GM12801 (cell line): ENCODE results near the gene STOX2.

Experiments used
- TF ChIP-seq, protein P1 (sequence below): IDR thresholded peaks from one replicate; pipeline ENCODE4 v1.5.1; 2011; ENCODE audit warnings: control low read depth; ENCODE audit not compliant: insufficient read length; ENCODE audit errors: extremely low read depth

The STOX2 gene

DNA sequence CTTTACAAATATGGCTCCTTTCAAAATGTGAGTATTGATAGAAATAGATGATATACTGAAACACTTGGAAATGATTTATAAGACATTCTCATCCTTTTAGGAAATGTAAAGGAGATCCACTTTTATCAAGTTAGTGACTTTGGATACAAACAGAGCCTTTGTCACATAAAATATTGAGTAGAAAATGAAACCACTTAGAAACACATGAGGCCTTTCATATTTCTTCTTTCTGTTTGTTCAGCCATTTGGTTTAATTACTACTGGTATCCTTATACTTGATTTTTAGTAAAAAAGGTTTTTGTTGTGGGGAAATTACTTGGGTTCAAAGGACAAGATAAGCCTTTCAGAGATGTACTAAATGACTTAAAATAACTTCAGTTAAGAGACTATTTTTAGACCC, 4.1 kb downstream of the STOX2 start:
- TF ChIP-seq, protein P1, sequence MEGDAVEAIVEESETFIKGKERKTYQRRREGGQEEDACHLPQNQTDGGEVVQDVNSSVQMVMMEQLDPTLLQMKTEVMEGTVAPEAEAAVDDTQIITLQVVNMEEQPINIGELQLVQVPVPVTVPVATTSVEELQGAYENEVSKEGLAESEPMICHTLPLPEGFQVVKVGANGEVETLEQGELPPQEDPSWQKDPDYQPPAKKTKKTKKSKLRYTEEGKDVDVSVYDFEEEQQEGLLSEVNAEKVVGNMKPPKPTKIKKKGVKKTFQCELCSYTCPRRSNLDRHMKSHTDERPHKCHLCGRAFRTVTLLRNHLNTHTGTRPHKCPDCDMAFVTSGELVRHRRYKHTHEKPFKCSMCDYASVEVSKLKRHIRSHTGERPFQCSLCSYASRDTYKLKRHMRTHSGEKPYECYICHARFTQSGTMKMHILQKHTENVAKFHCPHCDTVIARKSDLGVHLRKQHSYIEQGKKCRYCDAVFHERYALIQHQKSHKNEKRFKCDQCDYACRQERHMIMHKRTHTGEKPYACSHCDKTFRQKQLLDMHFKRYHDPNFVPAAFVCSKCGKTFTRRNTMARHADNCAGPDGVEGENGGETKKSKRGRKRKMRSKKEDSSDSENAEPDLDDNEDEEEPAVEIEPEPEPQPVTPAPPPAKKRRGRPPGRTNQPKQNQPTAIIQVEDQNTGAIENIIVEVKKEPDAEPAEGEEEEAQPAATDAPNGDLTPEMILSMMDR = no peak

DNA sequence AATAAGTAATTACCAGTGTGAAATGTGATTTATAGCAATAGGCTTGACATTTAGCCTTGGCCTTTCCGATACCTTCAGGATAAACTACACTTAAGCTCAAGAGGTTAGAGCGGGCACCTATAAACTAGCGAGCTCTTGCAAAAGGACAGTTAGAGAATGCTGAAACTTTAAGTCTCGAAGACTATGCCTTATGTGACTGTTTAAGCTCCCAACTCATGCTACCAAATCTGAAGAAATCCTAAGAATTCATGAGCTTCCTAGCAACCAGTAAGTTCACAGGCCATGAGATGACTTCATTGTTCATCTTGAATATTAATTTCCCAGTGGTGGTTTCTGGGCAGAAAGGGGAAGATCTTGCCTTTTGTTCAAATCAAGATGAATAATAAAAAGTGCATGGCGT, 4.7 kb downstream of the STOX2 start:
- TF ChIP-seq, protein P1 = no peak

DNA sequence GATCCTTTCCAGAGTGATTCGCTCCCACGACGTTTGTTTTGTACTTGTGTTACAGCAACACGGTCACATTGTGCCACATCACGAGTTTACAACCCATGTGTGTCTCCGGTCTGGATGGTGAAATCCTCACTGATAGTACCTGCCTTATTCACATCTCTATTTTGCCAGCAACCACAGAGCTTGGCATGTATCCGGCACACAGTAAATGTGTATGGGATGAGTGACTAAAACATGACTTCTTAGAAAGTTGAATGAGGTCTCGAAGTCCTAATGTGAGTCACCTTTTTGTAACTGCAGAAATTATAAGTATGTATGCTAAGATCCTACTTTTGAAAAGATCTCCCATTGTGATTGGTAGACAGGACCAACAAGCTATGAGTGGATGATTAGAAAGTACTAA, 7.5 kb downstream of the STOX2 start:
- TF ChIP-seq, protein P1 = no peak

DNA sequence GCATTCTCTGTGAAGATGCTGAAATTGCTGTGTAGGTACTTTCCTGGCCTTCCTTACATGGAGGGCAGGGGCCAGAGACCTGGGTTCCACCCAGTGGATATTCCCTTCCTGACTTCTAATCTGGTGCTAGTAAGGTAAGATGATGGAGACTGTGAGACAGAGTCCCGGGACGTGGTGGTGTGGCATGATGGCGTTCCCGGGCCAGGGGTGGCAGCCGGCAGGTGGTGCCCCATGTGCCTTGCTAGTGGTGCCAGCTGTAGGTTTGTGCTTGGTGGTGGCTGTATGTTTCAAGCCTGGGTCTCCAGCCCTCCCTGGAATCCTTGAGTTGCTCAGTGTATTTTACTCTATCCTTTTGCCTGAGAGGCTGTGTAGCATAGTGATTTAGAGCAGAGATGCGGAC, 10.9 kb downstream of the STOX2 start:
- TF ChIP-seq, protein P1 = no peak

DNA sequence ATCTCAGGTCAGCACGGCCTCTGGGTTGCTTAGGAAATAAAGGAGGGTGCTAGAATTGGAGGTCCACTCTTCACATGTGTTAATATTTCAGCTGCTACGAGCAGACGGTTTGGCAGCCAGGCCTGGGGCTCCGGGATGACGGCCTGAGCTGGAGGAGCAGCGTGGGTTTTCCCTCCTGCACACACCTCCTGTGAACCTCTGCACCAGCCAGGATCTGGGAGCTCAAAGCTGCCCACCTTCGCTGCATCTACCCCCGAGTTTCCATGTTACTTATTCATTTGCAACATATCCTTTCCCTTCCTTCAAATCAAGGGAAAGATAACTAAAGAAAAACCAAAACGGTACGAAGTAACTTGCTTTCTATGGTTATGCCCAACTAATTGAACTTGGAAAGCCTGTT, 13.6 kb downstream of the STOX2 start:
- TF ChIP-seq, protein P1 = no peak

GRCh38 chr4:183919141-183919540, 14.0 kb downstream of the STOX2 start:
- TF ChIP-seq, protein P1 = no peak

DNA sequence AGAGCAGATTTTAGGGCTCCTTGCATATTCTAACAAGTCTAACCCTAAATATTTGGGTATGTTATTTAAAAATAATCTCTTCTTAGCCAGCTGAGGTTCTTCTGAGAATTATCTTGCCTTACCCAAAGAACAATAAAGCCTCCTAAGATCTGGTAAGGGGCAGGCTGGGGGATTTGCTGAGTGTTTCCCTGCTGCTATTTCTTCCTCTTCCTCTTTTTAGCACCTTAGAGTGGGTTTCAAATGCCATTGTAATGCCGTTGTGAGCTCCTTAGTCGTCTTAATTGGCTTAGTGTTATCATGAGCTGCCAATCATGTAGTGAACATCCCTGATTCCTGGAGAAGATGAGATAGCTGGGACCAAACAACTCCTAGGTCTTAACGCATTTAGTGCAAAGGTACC, 15.4 kb downstream of the STOX2 start:
- TF ChIP-seq, protein P1 = no peak

- TF ChIP-seq, protein P1 = no peak
Observed at GRCh38 chr4:183921335-183921734, 16.2 kb downstream of the STOX2 start.
